Measurements from ENCODE around the gene NCOA5. TPM values are rescaled to one million over a fixed set of nuclear protein-coding genes. Genes with fewer than 3 reads are reported as not detected.

Gene NCOA5
- total and polyA plus RNA-seq, 12 donors = 7.6 to 22.5 (median 11.5) TPM

DNA sequence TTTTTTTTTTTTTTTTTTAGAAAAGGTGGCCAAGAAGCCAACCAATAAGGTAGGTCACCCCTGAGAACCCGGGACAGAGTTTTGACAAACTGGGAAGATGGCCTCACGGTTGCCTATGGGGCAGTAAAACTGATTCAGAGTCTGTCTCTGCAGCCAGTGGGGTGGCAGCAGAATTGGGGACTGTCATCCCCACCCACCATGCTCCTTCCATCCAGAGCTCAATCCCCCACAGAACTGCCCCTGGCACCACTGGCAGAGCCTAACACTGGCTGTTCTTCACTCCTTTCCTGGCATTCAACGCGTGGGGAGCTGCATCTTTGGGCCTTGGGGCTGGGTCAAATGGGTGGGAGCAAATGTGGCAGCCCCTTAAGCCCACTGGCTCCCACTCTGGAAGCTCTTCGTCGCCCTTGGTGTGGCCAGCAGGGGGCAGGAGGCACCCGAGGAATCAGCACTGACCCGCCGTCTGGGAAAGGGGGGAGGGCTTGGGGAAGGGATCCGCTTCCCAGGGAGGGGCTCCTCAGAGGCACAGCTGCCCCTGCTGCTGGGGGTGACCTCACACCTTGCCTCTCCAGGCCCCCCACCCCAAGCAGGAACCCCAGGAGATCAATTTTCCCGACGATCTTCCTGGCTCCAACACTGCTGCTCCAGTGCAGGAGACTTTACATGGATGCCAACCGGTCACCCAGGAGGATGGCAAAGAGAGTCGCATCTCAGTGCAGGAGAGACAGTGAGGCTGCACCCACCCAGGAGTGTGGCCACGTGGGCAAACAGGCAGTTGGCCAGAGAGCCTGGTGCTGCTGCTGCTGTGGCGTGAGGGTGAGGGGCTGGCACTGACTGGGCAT is 38.8 kb upstream of the NCOA5 start:
- ATAC-seq (peak in 5 of 8 donors; percentile 19 to 58 (median 38)), DNase-seq (peak; percentile 24 to 35)
- Histone ChIP-seq H3K27me3 (peaks cover 0 to 28% (median 0%) of the 10 kb centered on the region in 7 donors), H3K4me1 (peaks cover 0 to 31% (median 24%) of the 10 kb centered on the region in 9 donors), H3K4me3 (no peak overlapping the region), H3K9me3 (no peaks in the 10 kb centered on the region), H3K27ac (no peak overlapping the region), H3K36me3 (peaks cover 0 to 53% (median 4%) of the 10 kb centered on the region in 9 donors)
- WGBS, 2 donors = 35 to 40% methylated on average over 16 of the region's 16 CpGs
- intact Hi-C loops (cut with DNase I) = loop anchor here in 2 of 10 donors (2.0 kb wide), 2 partner anchors 180 to 220 kb away; partner anchors contain the start of gene CDH22 (in 1 of the 2)
- TF ChIP-seq CTCF (IDR thresholded peaks at IDR 0.05) = peak; percentile 31 to 70 (median 63)

DNA sequence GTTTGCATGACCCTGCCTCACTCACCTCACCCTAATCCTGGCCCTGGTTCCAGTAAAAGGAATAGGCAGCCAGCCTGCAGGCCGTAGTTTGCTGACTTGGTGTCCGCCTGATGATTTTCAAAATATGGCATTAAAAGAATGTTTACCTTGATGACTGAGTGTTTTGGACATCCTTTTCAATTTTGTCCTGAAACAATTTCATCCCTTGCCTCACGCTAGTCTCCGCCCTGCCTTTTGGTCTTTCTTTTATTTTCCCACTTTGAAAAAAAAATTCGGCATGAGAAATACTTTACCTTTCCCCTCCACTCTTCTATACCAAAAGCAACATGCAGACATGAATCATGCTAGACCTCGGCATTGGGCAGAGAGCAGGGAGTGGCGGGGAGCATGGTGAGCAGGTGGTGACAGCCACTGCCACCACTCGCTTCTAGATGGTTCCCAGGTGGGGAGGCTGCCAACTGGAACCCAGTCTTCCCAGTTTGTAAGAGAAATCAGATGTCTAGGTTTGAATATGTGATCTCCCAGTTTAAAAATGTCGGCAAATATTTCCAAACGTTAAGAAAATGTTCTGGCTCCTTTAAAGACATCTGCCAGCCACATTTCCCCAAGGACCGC is 37.7 kb upstream of the NCOA5 start:
- no peak overlapping the region for H3K4me3 ChIP-seq
- no peak overlapping the region for H3K27ac ChIP-seq
- ATAC-seq = no peak
- 72 to 73% methylated on average over 11 of the region's 11 CpGs for WGBS, 2 donors
- peaks cover 0 to 63% (median 13%) of the 10 kb centered on the region in 9 donors for H3K36me3 ChIP-seq
- no peaks in the 10 kb centered on the region for H3K9me3 ChIP-seq
- peaks cover 0 to 26% (median 21%) of the 10 kb centered on the region in 9 donors for H3K4me1 ChIP-seq
- no peak for DNase-seq
- TF ChIP-seq CTCF (IDR thresholded peaks at IDR 0.05) = no peak
- H3K27me3 ChIP-seq = peaks cover 0 to 20% (median 0%) of the 10 kb centered on the region in 7 donors
- intact Hi-C loops (cut with DNase I) = loop anchor here in 2 of 10 donors (2.0 kb wide), 2 partner anchors 181 to 221 kb away; partner anchors contain the start of gene CDH22 (in 1 of the 2)

- Histone ChIP-seq H3K36me3 (peaks cover 0 to 73% (median 13%) of the 10 kb centered on the region in 9 donors), H3K4me1 (peaks cover 0 to 30% (median 24%) of the 10 kb centered on the region in 9 donors), H3K27ac (no peak overlapping the region), H3K27me3 (peaks cover 0 to 17% (median 0%) of the 10 kb centered on the region in 7 donors), H3K4me3 (no peak overlapping the region), H3K9me3 (no peaks in the 10 kb centered on the region)
- ATAC-seq = no peak
- no peak for DNase-seq
- intact Hi-C loops (cut with DNase I) = no loop called here
- WGBS, 2 donors = 82 to 86% methylated on average over 5 of the region's 5 CpGs
- no peak for TF ChIP-seq CTCF (IDR thresholded peaks at IDR 0.05)
These were observed 36.8 kb upstream of the NCOA5 start for GRCh38 chr20:46126440-46127056.
